ENCODE measurements around the gene BDNF.
"Not testable (repeated sequence)": the region's sequence is repeated elsewhere in the genome, so short reads cannot be mapped to it uniquely, and the experiment has no call there.

The BDNF gene

GRCh38 chr11:27640954-27641353, 59.3 kb downstream of the BDNF start:
- CTCF ChIA-PET: no interaction called here
- no peak overlapping the region for H3K4me3 Mint-ChIP-seq
- DNase-seq: no peak
- H3K9me3 Mint-ChIP-seq: peaks cover 2% of the 10 kb centered on the region
- H3K27me3 Mint-ChIP-seq: no peaks in the 10 kb centered on the region
- no peaks in the 10 kb centered on the region for H3K4me1 Mint-ChIP-seq
- no peaks in the 10 kb centered on the region for H3K36me3 Mint-ChIP-seq
- H3K27ac Mint-ChIP-seq: no peak overlapping the region

- Mint-ChIP-seq H3K4me1 (no peaks in the 10 kb centered on the region), H3K27me3 (no peaks in the 10 kb centered on the region), H3K36me3 (no peaks in the 10 kb centered on the region), H3K9me3 (peaks cover 3% of the 10 kb centered on the region), H3K27ac (no peak overlapping the region), H3K4me3 (no peak overlapping the region)
- CTCF ChIA-PET: no interaction called here
- DNase-seq: no peak
These were observed 64.7 kb downstream of the BDNF start for GRCh38 chr11:27635567-27636037.

DNA sequence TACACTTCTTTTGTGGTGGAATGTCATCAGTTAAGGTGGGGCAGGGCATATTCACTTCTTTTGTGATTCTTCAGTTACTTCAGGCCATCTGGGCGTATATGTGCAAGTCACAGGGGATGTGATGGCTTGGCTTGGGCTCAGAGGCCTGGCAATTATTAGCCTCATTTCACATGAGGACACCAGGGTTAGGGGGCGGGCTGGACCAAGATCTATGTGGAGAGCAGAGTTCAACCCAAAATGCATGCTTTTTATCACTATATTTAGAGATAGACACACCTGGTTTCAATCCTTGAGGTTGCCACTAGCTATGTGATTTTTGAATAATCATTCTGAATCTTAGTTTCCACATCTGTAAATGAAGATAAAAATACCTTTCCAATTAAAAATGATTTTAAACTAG, 65.5 kb downstream of the BDNF start:
- H3K9me3 Mint-ChIP-seq, DNase-seq, H3K27ac Mint-ChIP-seq, H3K4me1 Mint-ChIP-seq, H3K36me3 Mint-ChIP-seq, H3K27me3 Mint-ChIP-seq, CTCF ChIA-PET, H3K4me3 Mint-ChIP-seq: not testable (repeated sequence)

GRCh38 chr11:27634282-27634681, 66.0 kb downstream of the BDNF start:
- H3K9me3 Mint-ChIP-seq, H3K27ac Mint-ChIP-seq, DNase-seq, CTCF ChIA-PET, H3K4me1 Mint-ChIP-seq, H3K36me3 Mint-ChIP-seq, H3K27me3 Mint-ChIP-seq, H3K4me3 Mint-ChIP-seq: not testable (repeated sequence)

- CTCF ChIA-PET, DNase-seq, H3K4me1 Mint-ChIP-seq, H3K9me3 Mint-ChIP-seq, H3K36me3 Mint-ChIP-seq, H3K27me3 Mint-ChIP-seq, H3K4me3 Mint-ChIP-seq, H3K27ac Mint-ChIP-seq: not testable (repeated sequence)
These were observed 71.2 kb downstream of the BDNF start for GRCh38 chr11:27629023-27629422.

DNA sequence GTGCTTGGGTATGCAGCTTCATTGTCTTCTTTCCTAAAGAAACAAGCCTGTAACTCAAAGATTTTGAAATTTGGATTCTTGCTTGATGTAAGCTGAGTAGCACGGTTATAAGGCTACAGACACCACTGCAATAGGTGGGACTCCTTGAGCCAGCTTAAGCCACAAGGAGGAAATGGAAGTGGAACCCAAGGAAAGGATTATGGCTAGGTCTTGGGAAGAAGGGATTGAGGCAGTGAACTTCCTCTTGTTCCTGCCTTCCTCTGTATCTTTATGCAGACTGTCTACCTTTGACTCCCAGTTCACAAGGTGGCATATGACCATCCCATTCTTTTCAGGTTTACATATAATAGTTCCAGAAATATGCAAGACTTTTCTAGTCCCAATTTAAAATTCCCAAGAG, 72.3 kb downstream of the BDNF start:
- Mint-ChIP-seq H3K4me3 (no peak overlapping the region), H3K9me3 (peaks cover 1% of the 10 kb centered on the region), H3K27me3 (no peaks in the 10 kb centered on the region), H3K4me1 (no peaks in the 10 kb centered on the region), H3K27ac (no peak overlapping the region), H3K36me3 (no peaks in the 10 kb centered on the region)
- CTCF ChIA-PET: no interaction called here
- DNase-seq: no peak

- no peak for DNase-seq
- H3K27me3 Mint-ChIP-seq: no peaks in the 10 kb centered on the region
- CTCF ChIA-PET: no interaction called here
- no peak overlapping the region for H3K27ac Mint-ChIP-seq
- no peak overlapping the region for H3K4me3 Mint-ChIP-seq
- no peaks in the 10 kb centered on the region for H3K4me1 Mint-ChIP-seq
- H3K9me3 Mint-ChIP-seq: peaks cover under 1% of the 10 kb centered on the region
- no peaks in the 10 kb centered on the region for H3K36me3 Mint-ChIP-seq
These were observed 73.2 kb downstream of the BDNF start for GRCh38 chr11:27626938-27627586.

- H3K27me3 Mint-ChIP-seq: no peaks in the 10 kb centered on the region
- no peak overlapping the region for H3K27ac Mint-ChIP-seq
- no peak for DNase-seq
- H3K4me1 Mint-ChIP-seq: no peaks in the 10 kb centered on the region
- H3K36me3 Mint-ChIP-seq: no peaks in the 10 kb centered on the region
- CTCF ChIA-PET: no interaction called here
- H3K9me3 Mint-ChIP-seq: no peaks in the 10 kb centered on the region
- no peak overlapping the region for H3K4me3 Mint-ChIP-seq
These were observed 73.9 kb downstream of the BDNF start for GRCh38 chr11:27626269-27626937.

- H3K36me3 Mint-ChIP-seq: no peaks in the 10 kb centered on the region
- no peak for DNase-seq
- CTCF ChIA-PET: no interaction called here
- H3K27me3 Mint-ChIP-seq: no peaks in the 10 kb centered on the region
- H3K4me3 Mint-ChIP-seq: no peak overlapping the region
- H3K27ac Mint-ChIP-seq: no peak overlapping the region
- H3K9me3 Mint-ChIP-seq: no peaks in the 10 kb centered on the region
- no peaks in the 10 kb centered on the region for H3K4me1 Mint-ChIP-seq
These were observed 74.8 kb downstream of the BDNF start for GRCh38 chr11:27625347-27625912.

- Mint-ChIP-seq H3K27me3 (no peaks in the 10 kb centered on the region), H3K4me1 (no peaks in the 10 kb centered on the region), H3K9me3 (no peaks in the 10 kb centered on the region), H3K4me3 (no peak overlapping the region), H3K36me3 (no peaks in the 10 kb centered on the region), H3K27ac (no peak overlapping the region)
- no peak for DNase-seq
- CTCF ChIA-PET: no interaction called here
These were observed 76.2 kb downstream of the BDNF start for GRCh38 chr11:27623945-27624523.

- Mint-ChIP-seq H3K4me3 (no peak overlapping the region), H3K27ac (no peak overlapping the region), H3K4me1 (no peaks in the 10 kb centered on the region)
These were observed 77.5 kb downstream of the BDNF start for GRCh38 chr11:27622541-27623300.

DNA sequence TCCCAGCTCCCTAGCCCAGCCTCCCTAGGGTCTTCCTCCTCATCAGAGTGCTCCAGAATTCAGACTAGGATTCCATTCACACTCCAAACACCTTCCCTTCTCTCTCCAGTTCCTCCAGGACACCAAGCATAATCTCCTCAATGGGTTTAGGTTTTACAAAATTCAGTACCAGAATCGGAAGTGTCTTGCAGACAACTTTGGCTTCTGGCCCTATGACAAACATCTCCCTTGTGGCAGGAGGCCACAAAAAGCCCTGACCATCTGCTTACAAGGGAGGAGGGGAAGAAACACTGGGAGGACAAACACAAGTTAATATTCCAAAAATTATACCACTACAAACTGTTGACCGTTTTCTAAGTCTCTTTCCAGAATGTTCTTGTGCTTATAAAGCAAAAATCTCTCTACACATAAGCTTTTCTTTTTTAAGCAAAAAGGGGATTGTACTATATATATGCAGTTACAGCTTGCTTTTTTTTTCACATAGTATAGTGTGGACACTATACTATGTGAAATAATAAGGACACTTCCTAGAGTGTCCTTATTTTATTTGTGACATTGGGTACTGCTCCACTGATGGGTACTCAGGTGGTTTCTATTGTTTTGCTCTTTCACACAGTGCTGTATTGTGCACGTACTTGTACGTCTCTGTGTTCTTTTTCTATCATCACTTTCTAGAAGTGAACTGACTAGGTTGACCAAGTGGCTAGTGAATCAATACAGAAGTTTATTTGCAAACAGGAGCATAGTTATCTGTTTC, 78.7 kb downstream of the BDNF start:
- CTCF ChIA-PET: no interaction called here
- Mint-ChIP-seq H3K27ac (no peak overlapping the region), H3K4me1 (no peaks in the 10 kb centered on the region), H3K36me3 (no peaks in the 10 kb centered on the region), H3K9me3 (no peaks in the 10 kb centered on the region), H3K4me3 (no peak overlapping the region), H3K27me3 (no peaks in the 10 kb centered on the region)
- DNase-seq: no peak

More at GRCh38 chr11:27622541-27623300, 77.5 kb downstream of the BDNF start:
- CTCF ChIA-PET: no interaction called here
- H3K36me3 Mint-ChIP-seq: no peaks in the 10 kb centered on the region
- H3K9me3 Mint-ChIP-seq: no peaks in the 10 kb centered on the region
- no peak for DNase-seq
- H3K27me3 Mint-ChIP-seq: no peaks in the 10 kb centered on the region

DNA sequence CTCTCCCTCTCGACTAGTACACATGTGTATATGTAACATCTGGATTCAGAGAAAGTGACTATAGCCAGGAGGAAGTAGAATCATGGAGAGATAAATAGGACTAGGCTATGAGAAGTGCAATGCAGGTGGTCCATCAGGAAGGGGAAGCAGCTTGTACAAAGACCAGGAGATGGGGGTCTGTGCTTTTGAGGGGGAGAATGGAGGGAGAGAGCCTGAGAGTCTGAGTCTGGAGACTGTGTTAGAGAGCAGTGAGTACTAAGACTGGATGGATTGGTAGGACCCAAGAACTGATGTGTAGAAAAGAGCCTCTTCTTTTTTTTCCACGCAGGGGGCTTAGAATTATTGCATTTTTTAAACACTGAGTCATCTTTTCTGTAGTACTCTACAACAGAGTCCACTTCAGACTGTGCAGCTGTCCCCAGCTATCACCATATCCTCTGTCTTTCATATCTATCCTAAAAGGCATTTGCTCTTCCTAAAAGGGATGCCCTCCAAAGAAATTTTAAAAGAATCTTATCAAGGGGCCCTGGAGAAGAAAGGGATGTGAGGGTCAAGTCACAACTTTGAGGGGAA, 80.4 kb downstream of the BDNF start:
- DNase-seq: no peak
- Mint-ChIP-seq H3K27ac (no peak overlapping the region), H3K9me3 (no peaks in the 10 kb centered on the region), H3K27me3 (no peaks in the 10 kb centered on the region), H3K4me3 (no peak overlapping the region), H3K4me1 (no peaks in the 10 kb centered on the region), H3K36me3 (no peaks in the 10 kb centered on the region)
- CTCF ChIA-PET: no interaction called here

Measured in activated naive CD4-positive, alpha-beta T cell treated with anti-CD3 and anti-CD28 coated beads, Interleukin-2, amount 10 ng/mL, durations not matched to agents 7 days and 5 days (primary cell).